Hypothalamus (tissue), 51 donors: ENCODE measurements around the gene FMNL3.

ENCODE experiments used
- DNase-seq, 51 donors: peaks; one replicate each; lab custom pipeline; 2025; lab: John Stamatoyannopoulos, UW

Gene FMNL3

DNA sequence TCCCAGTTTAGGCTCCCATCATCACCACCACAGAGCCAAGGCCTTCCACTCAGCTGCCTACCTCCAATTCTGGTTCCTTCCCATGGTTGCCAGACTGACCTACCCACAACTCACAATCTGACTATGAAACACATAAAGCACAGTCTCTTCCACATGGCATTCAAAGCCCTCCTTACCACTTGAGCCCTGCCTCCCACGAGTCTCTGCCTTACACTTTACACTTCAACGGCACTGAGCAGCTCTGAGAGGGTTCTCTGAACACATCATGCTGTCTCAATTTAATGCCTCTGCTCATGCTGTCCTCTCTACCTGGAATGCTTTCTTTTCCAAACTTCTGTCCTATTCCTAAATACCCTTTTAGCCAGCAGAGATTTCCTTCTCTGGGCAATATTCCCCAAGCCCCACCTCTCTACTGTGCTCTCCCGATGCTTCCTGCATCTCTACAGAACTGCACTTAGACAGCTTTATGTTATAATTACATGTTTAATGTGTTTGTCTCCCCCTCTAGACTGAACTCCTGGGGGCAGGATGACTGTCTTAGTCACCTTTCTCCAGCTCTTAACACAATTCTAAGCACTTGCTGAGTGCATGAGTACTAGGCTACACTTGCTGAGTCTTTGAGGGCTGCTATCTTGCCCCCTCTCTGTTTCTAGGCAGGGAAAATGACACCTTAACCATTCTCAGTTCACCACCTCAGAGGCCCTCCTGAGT is 23.5 kb downstream of the FMNL3 start:
- no peak for DNase-seq

DNA sequence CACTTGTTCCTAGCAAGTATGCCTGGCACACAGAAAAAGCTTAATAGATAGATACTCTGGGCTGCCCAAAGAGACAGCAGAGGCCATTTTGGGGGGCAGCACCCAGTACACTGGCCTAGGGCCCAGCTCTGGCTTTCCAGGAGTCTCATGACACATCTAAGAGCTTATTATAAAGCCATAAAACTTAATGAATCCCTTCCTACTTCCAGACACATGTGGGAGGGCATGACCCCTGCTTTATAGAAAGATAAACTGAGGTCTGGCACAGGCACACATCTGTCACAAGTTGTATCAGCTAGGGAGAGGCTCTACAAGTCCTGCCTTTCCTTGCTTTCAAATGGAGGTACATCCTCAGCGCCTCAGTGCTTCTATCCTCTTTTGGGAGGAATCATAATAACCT is 27.1 kb downstream of the FMNL3 start:
- no peak for DNase-seq

DNA sequence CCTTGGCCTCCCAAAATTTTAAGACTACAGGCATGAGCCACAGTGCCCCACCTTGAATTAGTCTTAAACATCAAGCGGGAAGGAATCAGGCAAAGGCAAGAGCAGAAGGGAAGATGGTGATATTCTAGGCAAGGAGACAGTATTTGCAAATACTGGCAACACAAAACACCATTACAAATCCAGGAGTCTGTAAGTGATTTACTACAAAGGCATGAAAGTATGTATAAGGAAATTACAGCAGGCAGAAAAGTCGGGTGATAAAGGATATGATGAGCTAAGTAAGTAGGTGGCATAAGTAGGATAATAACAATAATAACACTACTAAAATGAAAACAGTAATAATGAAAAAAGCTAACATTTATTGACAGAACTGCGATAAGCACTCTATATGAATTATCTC is 28.5 kb downstream of the FMNL3 start:
- DNase-seq, result no peak

DNA sequence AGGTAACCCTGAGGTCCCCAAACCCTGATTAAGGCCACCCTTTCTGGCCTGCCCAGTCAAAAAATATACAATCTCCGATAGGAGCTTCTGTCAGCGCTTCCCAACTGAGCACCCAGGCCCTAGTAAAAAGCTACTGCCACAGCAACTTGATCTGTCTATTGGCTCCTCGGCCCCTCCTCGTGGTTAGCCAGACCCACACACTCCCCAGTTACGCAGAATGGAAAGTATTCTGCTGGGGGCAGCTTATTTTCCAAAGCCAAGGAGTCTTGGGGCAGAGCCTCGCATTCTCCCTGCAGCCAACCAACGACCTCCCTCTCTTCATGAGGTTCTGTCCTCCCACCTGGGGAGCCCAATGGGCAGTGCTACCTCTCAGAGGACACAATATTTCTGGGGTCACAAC is 32.1 kb downstream of the FMNL3 start:
- no peak for DNase-seq

DNA sequence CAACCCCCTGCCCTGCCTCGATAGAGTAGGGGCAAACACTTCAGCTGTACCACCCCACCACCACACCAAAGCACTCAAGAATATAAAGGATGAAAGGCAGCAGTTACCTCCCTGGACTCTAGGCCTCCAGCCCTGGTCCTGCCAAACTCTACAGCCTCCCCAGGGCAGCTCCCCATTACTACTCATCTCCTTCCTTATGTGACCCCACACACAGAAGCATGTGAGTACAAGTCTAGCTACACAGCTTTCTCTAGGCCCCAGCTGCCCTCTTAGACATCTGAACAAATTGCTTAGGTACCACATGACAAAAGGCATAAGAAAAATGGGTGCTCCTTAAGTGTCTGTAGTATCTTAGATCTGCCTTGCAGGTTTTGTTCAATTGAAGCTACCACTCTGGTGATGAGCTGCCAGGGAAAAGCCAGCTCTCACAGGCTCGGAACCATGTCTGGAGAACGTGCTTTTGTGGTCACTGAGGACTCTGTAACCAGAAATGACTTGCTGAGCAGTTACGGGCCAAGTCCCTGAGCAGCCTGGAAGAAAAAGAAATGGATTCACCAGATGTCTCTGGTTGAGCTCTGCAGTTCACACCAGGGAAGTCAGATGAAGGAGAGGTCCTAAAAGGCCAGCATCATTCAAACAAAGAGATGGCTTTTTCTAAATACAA is 32.8 kb downstream of the FMNL3 start:
- DNase-seq, result peak in 7 of 51 donors; percentile 10 to 65 (median 12)

DNA sequence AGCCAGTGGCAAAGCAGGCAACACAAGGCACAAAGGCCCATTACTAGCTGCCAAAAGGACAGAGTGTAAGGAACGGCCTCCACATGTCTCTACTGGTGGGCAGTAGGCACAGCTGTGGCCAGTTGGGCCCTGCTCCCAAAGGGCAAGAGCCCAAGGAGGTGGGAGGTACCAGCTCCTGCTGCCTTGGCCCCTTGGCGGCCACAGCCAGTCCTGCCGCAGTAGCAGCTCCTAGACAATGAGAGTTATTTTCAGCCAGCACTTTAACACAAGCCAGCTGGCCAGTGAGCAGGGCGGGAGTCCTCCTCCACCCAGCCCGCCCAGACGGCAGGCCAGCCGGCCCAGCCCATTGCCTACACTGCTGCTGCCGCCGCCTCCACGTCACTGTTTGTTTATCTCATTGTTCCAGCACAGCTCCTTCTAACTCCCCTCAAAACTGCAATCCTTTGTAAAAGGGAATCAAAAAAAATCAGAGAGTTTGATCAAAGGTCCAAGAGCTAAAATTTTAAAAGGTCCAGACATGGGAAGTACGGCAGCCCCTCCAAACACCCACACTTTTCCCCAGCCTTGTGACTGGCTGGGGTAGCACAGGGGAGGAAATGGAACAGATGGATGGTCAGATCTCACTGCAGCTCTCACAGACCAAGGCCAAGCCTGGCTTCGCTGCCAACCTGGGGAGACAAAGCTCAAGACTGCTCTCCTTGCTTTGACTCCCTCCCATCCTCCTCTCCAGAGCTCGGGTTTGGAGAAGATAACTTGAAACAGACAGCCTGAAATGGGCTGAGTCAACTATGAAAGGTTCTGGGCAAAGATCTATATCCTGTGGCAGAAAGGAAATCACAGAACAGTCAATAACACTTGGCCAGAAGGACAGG is 33.5 kb downstream of the FMNL3 start:
- peak; percentile 40 to 99 (median 90) for DNase-seq

DNA sequence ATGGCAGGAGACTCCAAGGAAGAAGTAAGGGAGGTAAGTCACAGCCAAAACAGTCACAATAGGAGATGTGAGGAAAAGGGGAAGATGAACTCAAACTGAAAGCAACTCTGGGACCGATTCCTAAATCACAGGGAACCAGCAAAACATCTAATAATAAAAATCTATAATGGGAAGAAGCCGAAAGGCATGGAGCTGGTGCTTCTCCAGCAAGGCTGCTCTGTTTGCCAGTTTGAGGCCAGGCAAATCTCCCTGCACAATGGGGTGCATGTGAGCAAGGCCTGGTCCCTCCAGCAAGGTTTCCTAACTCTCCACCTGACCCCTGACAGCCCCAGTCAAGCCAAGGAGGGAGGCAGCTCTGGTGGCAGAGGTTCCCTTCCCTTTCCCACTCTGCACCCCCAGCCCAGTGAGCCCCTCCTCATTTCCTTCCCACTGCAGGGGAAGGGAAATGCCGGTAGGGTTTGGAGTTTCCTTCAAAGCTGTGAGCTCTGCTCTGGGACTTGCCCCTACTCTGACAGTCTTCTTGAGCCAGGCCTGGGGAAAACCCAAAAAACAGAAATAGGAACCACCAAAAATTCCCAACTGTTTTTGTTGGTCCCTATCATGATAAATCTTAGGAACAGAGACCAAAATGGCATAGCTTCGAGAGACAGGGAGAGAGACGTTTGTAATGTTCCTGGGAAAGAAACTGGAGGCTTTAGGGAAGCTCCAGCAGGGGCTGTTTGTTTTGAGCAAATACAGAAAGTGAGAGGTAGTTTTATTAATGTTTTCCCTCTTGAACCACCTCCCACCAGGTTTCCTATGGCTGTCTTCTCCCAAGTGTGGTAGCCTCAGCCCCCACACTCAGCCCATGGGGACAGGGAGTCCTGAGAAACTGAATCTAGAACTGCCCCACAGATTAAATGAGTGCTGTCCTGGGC is 34.6 kb downstream of the FMNL3 start:
- peak in 14 of 51 donors; percentile 10 to 48 (median 23) for DNase-seq

DNA sequence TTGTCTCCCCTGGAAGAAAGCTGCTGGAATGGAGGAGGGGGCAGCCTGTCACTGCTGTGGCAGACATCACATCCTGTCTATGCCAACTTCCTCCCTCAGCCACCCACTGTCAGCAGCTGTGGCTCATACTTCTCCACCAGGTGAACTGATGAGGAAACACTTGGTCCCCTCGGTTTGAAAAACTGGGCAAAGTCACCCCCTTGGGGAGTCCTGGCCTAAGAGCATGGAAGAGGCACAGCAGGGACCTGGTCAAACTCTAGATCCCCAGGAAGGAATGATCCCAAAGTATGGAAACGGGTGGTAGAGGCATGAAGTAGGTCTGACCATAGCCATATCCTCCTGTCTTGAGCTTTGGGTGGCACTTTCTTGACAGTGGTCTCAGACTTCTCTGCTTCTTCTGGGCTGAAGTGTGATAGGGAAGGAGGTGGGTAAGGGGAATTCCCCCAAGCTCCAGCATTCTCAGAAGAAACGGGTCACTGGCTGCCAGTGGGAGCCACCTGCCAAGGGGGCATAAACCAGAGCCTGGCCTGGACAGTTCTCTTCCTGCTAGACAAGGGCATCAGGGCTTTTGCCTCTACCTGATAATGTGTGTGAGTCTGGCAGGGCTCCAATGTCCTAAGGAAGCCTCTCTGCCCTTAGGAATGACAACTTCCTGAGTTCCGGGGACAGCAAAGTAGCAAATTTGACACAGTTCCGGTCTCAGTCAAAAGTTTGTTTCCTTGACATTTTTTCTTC is 36.0 kb downstream of the FMNL3 start:
- peak in 1 of 51 donors; percentile 43 for DNase-seq

DNA sequence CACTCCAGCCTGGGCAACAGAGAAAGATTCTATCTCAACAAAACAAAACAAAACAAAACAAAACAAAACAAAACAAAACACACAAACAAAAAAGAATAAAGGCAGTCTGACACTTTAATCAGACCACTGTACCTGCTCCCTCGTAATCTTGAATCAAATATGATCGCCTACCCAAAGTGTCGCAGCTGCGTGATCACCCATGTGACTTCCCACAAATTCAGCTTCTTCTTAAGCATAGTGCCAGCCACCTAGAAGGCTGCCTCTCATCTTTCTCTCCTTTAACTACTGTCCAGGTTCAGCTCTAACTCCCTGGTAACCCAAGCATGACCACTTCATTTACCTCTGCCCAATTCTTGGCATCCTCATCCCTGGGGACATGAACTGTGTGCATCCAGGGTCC is 37.4 kb downstream of the FMNL3 start:
- DNase-seq, result no peak

DNA sequence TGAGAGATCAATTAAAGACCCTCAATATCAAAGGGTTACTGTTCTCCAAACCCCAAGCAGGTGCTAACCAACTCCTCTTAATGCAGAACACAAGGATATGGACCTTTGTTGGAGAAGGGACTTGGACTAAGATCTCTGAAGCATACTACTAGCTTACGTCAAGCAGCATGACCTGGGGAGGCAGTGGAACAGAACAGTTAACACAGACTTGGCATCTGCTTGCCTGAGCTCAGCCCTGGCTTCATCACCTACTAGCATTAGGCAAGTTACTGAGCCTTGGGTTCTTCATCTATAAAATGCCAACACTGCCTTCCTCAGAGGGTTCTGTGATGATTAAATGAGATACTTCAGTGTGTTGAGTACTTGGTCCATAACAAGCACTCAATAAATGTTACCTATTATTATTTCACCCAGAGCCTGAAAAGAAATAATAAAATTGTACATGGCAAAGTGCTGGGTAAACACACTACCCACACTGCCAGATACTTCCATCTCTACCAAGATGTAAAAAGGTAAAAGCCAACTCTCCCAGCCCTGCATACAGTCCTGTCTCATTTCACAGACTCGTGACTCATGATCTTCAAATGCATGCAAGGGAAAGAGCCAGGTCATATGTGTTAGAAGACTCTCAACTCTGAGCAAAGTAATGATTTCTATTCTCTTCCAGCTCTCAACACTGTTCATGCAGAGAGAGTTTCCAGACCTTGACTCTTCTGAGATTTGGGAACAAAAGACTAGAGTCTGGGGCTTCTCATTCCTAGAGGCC is 39.7 kb downstream of the FMNL3 start:
- DNase-seq, result no peak

DNA sequence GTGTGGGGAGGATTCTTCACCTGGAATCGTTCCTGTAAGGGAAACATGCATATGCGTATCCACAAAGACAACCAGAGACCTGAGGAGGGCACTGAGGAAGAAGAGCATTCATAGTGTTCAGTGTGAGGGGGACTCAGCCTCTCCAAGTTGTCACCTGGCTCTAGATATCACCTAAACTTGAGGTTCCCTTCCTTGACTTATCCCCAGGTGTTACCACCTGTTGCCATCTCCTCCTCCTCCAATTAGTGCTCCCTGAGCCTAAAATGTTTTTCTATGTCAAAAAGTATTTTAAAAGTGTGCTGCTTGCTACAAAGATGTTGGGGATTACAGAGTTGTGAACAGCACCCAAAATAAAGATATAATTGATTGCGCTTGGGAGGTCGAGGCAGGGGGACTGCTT is 41.0 kb downstream of the FMNL3 start:
- no peak for DNase-seq

DNA sequence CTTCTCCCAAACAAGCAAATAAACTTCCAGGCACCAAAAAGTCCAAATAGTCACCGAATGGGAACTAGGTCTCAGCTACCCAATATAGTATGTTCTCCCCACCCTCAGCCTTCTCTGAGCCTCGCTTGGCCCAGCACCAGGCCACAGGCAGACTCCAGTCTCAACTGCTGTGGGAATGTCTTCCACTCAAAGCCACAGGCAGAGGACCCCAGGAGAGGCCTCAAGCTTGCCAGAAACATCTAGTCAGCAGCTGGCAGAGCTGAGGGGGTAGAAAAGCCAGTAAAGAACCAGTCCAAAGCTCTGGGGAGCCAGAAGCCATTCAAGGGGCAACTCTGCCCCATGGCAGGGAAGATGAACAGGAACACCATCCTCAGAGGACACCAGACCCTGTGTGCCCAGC is 41.8 kb downstream of the FMNL3 start:
- DNase-seq, result no peak

DNA sequence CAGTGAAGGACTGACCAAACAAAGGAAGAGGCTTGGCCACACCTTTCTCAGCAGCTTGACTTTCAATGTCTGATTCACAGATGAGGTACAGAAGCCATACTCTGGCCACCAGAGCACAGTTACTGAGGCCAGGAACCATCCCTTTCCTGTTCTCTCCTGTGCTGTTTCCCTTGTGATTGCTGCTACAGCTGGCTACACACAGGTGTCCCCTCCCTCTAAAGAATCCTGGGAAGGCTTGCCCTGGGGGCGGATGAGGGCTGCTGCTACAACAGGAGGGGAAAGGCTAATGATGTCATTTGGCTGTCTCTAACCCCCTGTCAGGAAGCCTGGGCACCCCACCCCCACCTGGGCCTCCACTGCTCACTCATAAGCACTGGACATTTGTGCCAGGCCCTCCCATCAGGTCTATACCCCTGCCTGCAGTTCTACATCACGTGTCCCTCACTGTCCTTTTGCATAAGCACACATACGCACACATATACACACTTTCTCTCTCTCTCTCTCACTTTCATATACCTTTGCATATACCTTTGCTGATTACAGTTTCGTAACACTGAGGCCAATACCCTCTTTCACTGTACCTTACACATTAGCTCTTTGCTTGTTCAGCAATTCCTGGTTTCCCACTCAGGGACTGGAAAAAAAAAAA is 42.5 kb downstream of the FMNL3 start:
- no peak for DNase-seq

DNA sequence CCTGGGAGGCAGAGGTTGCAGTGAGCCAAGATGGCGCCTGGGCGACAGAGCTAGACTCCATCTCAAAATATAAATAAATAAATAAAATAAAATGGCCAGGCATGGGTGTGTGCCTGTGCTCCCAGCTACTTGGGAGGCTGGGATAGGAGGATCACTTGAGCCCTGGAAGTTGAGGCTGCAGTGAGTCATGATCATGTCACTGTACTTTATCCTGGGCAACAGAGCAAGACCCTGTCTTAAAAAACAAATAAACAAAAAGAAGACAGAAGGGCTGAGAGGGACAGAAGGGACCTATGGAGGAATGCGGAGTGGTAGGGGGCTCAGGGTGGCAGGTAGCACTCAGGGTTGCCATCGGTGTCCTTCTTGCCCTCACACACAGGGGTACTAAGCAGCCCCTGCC is 43.0 kb downstream of the FMNL3 start:
- no peak for DNase-seq

DNA sequence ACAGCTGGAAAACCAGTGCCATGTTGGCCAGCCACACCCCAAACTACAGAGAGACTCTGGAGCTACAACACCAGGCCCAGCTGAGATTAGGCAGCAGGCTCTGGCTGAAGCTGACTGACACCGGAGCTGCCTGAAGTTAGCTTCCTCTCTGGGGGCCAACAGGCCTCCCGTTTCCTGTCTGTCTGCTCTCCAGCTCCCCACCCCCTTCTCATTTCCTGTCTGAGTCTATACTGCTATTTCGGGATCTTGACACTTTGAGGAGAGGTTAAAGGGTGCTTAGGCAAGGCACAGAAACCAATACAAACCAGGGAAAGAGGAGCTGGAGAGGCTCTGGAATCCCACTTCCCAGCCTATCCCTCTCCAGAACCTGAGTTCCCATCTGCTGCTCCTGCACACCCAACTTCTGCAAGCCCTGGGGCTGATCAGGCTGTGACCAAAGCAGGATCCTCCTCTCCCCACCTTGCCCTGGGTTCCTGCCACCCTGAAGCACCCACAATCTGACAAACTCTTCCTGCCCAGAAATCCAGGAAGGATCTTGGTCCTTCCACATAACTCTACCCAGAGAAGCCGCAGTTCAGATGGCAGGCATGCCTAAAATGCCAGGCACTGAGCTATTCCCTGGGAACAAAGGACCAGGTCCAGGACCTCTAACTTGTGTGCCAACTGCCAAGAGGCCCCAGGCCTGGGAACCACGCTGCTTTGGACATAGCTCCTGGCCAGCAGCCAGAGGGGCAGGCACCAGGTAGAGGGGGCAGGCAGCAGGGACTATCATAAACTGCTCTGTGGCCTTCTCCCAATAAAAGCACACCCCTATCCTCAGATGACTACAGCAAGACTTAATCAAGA is 44.0 kb downstream of the FMNL3 start:
- DNase-seq, result peak in 12 of 51 donors; percentile 13 to 40 (median 20)

DNA sequence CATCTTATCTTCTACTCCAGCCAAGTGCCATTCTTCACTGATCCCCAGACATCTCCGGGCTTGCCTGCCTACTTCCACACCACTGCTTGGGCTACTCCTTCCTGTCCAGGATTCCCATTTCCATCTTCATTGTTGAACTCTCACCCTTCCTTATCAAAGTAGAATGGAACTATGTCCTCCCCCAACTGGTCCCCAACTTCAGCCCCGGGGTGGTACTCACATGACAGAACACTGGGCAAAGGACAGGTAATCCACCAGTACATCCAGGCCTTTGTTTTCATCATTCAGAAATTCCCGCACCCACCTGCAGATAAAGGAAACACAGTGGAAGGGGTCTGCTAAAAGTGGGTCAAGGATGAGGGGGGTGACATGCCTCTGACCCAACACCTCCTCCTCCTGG is 45.5 kb downstream of the FMNL3 start:
- DNase-seq, result no peak

DNA sequence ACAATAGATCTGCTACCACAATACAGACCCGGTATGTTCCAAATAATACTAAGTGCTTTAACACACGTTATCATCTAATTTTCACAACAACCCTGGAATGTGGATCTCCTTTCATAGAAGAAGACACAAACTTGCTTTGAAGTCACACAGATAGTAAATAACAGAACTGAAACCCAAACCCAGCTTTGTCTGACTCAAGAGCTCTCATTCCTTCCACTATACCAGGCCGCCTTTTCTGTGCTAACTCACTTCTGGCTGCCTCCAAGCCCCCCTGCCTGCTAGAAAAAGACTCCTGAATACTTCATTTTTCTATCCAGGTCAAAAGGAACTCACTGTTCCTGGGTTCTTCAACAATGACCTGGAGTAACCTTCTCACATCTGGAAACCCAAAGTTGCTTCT is 46.0 kb downstream of the FMNL3 start:
- DNase-seq, result no peak

DNA sequence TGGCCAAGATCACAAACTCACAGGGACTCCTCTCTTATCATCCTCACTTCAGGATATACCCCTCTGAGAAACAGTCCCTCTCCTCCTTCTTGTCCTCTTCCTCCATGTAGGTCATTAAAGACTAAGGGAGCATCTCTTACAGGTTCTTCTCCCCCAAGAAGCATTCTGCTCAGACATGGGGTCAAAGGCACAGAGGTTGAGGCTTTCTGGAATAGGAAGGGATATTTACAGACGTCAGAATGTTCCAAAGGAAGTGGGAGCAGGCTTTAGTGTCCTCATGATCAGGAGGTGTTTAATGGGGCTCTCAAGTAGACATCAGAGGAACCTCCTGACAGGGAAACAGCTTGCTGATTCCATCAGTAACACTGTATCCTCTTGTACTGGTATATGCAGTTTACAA is 47.5 kb downstream of the FMNL3 start:
- DNase-seq, result no peak
